NCI-H69 (cell line): ENCODE measurements around the gene DSCAM.

ENCODE experiments used
- DNase-seq: peaks from one replicate; lab custom pipeline; 2025; lab: John Stamatoyannopoulos, UW

Gene DSCAM

GRCh38 chr21:40178726-40179125 is 668.2 kb downstream of the DSCAM start:
- no peak for DNase-seq

- DNase-seq: peak; percentile 53
These were observed 669.0 kb downstream of the DSCAM start for GRCh38 chr21:40177979-40178378.

- DNase-seq: peak; percentile 96
These were observed 670.2 kb downstream of the DSCAM start for GRCh38 chr21:40176724-40177123.

GRCh38 chr21:40173816-40174215 is 673.1 kb downstream of the DSCAM start:
- peak; percentile 9 for DNase-seq

- DNase-seq: no peak
These were observed 677.0 kb downstream of the DSCAM start for GRCh38 chr21:40169971-40170370.

- DNase-seq: peak; percentile 73
These were observed 680.6 kb downstream of the DSCAM start for GRCh38 chr21:40166291-40166843.

- peak; percentile 95 for DNase-seq
These were observed 681.2 kb downstream of the DSCAM start for GRCh38 chr21:40165773-40166070.

GRCh38 chr21:40164905-40165772 is 681.8 kb downstream of the DSCAM start:
- peak; percentile 68 for DNase-seq

- DNase-seq: peak; percentile 58
These were observed 684.9 kb downstream of the DSCAM start for GRCh38 chr21:40162075-40162474.

- DNase-seq: no peak
These were observed 686.0 kb downstream of the DSCAM start for GRCh38 chr21:40160911-40161310.

- DNase-seq: no peak
These were observed 688.6 kb downstream of the DSCAM start for GRCh38 chr21:40158366-40158765.

GRCh38 chr21:40155563-40155962 is 691.4 kb downstream of the DSCAM start:
- DNase-seq: no peak

GRCh38 chr21:40153351-40153750 is 693.6 kb downstream of the DSCAM start:
- DNase-seq: no peak

GRCh38 chr21:40152476-40152875 is 694.5 kb downstream of the DSCAM start:
- no peak for DNase-seq

GRCh38 chr21:40151611-40152010 is 695.3 kb downstream of the DSCAM start:
- no peak for DNase-seq

GRCh38 chr21:40146216-40146837 is 700.6 kb downstream of the DSCAM start:
- peak; percentile 62 for DNase-seq

GRCh38 chr21:40143822-40144525 is 703.0 kb downstream of the DSCAM start:
- peak; percentile 73 for DNase-seq

- no peak for DNase-seq
These were observed 705.3 kb downstream of the DSCAM start for GRCh38 chr21:40141621-40142020.

- DNase-seq: no peak
These were observed 706.3 kb downstream of the DSCAM start for GRCh38 chr21:40140675-40141074.

- no peak for DNase-seq
These were observed 707.3 kb downstream of the DSCAM start for GRCh38 chr21:40139636-40140035.

- no peak for DNase-seq
These were observed 710.4 kb downstream of the DSCAM start for GRCh38 chr21:40136571-40136970.

GRCh38 chr21:40134731-40135492 is 712.0 kb downstream of the DSCAM start:
- DNase-seq: no peak
